ENCODE results near the gene COL23A1. TPM values are rescaled to one million over a fixed set of nuclear protein-coding genes. Genes with fewer than 3 reads are reported as not detected.

The COL23A1 gene
- total and polyA plus RNA-seq, 4 donors = 0.76 to 4.4 (median 1.3) TPM

DNA sequence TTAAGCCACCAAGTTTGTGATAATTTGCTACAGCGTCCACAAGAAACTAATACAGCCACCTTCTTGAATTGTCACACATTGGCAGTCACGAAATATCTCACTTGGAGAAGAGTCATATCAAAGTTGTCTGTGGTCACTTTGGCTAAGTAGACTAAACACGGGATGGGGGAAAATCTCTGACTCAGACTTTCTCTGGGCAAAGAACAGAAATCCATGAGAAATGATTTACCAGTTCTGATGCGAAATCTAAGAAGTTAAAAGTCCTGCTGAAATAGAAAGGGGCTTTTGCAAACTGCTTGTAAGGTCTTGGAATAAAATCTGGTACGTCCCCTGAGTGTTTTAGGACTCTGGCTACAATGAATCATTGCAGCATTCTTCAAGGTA is 158.4 kb downstream of the COL23A1 start:
- no peak overlapping the region for H3K27ac ChIP-seq (ENCODE audit: low read depth in 1 of 2, low read length in 1 of 2)
- ATAC-seq (ENCODE audit: insufficient read depth, low FRiP score) (no peak), DNase-seq (no peak)
- no peaks in the 10 kb centered on the region for H3K9me3 ChIP-seq (ENCODE audit: control insufficient read depth in 4 of 4, insufficient read depth in 3 of 4, low read length in 3 of 4)
- WGBS, 2 donors = 81 to 89% methylated on average over 5 of the region's 5 CpGs
- no peak overlapping the region for H3K4me3 ChIP-seq
- no peaks in the 10 kb centered on the region for H3K36me3 ChIP-seq (ENCODE audit: control insufficient read depth in 4 of 4, insufficient read depth in 4 of 4, low read length in 4 of 4)
- TF ChIP-seq, protein P1, sequence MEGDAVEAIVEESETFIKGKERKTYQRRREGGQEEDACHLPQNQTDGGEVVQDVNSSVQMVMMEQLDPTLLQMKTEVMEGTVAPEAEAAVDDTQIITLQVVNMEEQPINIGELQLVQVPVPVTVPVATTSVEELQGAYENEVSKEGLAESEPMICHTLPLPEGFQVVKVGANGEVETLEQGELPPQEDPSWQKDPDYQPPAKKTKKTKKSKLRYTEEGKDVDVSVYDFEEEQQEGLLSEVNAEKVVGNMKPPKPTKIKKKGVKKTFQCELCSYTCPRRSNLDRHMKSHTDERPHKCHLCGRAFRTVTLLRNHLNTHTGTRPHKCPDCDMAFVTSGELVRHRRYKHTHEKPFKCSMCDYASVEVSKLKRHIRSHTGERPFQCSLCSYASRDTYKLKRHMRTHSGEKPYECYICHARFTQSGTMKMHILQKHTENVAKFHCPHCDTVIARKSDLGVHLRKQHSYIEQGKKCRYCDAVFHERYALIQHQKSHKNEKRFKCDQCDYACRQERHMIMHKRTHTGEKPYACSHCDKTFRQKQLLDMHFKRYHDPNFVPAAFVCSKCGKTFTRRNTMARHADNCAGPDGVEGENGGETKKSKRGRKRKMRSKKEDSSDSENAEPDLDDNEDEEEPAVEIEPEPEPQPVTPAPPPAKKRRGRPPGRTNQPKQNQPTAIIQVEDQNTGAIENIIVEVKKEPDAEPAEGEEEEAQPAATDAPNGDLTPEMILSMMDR (IDR thresholded peaks at IDR 0.05; ENCODE audit: control extremely low read depth, extremely low read depth) = no peak
- no peaks in the 10 kb centered on the region for H3K27me3 ChIP-seq (ENCODE audit: control insufficient read depth in 3 of 3, insufficient read depth in 3 of 3, low read length in 2 of 3)
- peaks cover 0 to 72% (median 31%) of the 10 kb centered on the region in 5 donors for H3K4me1 ChIP-seq (ENCODE audit: control insufficient read depth in 5 of 5, insufficient read depth in 5 of 5, low read length in 5 of 5)
- no peak overlapping the region for H3K9ac ChIP-seq (ENCODE audit: insufficient read depth in 1 of 2, low read length in 2 of 2)

DNA sequence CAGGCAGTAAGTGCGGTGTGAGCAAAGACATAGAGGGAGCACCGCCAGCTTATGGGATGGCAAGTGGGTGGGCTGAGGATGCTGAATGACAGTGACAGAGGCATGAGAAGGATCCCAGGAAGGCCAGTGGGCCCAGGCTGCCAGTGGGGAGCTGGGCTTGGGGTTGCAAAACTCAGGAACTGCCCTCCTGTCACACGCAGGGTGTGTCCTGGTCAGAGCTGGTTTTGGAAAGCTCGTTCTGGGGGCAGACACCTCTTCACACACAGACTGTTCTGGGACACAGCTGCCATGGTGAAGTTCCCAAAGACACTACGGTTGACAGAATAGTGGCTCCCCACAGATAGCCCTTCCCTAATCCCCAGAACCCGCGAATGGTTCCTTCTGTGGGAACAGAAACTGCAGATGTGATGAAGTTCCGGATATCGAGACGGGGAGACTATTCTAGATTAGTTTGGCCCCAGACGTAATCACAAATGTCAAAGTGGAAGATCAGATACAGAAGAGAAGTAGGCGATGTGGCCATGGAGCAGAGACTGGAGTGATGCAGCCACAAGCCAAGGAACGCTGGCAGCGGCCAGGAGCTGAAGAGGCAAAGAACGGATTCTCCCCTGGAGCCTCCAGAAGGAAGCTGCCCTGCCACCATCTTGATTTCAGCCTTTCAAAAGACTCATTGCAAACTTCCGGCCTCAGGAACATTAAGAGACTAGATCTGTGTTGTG is 159.0 kb downstream of the COL23A1 start:
- 89 to 92% methylated on average over 16 of the region's 16 CpGs for WGBS, 2 donors

GRCh38 chr5:178430186-178431062 is 159.8 kb downstream of the COL23A1 start:
- H3K27ac ChIP-seq (ENCODE audit: low read depth in 1 of 2, low read length in 1 of 2) = no peak overlapping the region
- TF ChIP-seq, protein P1 (IDR thresholded peaks at IDR 0.05; ENCODE audit: control extremely low read depth, extremely low read depth) = no peak
- no peaks in the 10 kb centered on the region for H3K27me3 ChIP-seq (ENCODE audit: control insufficient read depth in 3 of 3, insufficient read depth in 3 of 3, low read length in 2 of 3)
- no peak overlapping the region for H3K9ac ChIP-seq (ENCODE audit: insufficient read depth in 1 of 2, low read length in 2 of 2)
- ATAC-seq (ENCODE audit: insufficient read depth, low FRiP score) = no peak
- peaks cover 0 to 69% (median 31%) of the 10 kb centered on the region in 5 donors for H3K4me1 ChIP-seq (ENCODE audit: control insufficient read depth in 5 of 5, insufficient read depth in 5 of 5, low read length in 5 of 5)
- no peaks in the 10 kb centered on the region for H3K36me3 ChIP-seq (ENCODE audit: control insufficient read depth in 4 of 4, insufficient read depth in 4 of 4, low read length in 4 of 4)
- peak in 1 of 3 donors; percentile 21 for DNase-seq
- H3K9me3 ChIP-seq (ENCODE audit: control insufficient read depth in 4 of 4, insufficient read depth in 3 of 4, low read length in 3 of 4) = no peaks in the 10 kb centered on the region
- 82 to 85% methylated on average over 16 of the region's 16 CpGs for WGBS, 2 donors
- no peak overlapping the region for H3K4me3 ChIP-seq

More for the DNA sequence above, 159.0 kb downstream of the COL23A1 start:
- H3K9ac ChIP-seq (ENCODE audit: insufficient read depth in 1 of 2, low read length in 2 of 2) = no peak overlapping the region
- H3K27ac ChIP-seq (ENCODE audit: low read depth in 1 of 2, low read length in 1 of 2) = no peak overlapping the region
- ATAC-seq (ENCODE audit: insufficient read depth, low FRiP score) = no peak
- no peaks in the 10 kb centered on the region for H3K36me3 ChIP-seq (ENCODE audit: control insufficient read depth in 4 of 4, insufficient read depth in 4 of 4, low read length in 4 of 4)
- DNase-seq = peak in 1 of 3 donors; percentile 12
- no peaks in the 10 kb centered on the region for H3K27me3 ChIP-seq (ENCODE audit: control insufficient read depth in 3 of 3, insufficient read depth in 3 of 3, low read length in 2 of 3)
- TF ChIP-seq, protein P1 (IDR thresholded peaks at IDR 0.05; ENCODE audit: control extremely low read depth, extremely low read depth) = no peak
- peaks cover 0 to 72% (median 31%) of the 10 kb centered on the region in 5 donors for H3K4me1 ChIP-seq (ENCODE audit: control insufficient read depth in 5 of 5, insufficient read depth in 5 of 5, low read length in 5 of 5)
- H3K9me3 ChIP-seq (ENCODE audit: control insufficient read depth in 4 of 4, insufficient read depth in 3 of 4, low read length in 3 of 4) = no peaks in the 10 kb centered on the region
- no peak overlapping the region for H3K4me3 ChIP-seq
